T-helper 1 cell treated with Interleukin-12 subunit alpha and Interleukin-12 subunit beta and Interleukin-4 antibody, amounts not matched to agents 30 μg/mL and 1 μg/mL, for 36 hours (primary cell): ENCODE data around the gene TPH1.

Source experiments
- H3K27ac Mint-ChIP-seq: one replicate; pipeline ENCODE4 v1.8.0; 2021; ENCODE audit warnings: mild to moderate bottlenecking, mixed read lengths
- H3K27me3 Mint-ChIP-seq: one replicate; pipeline ENCODE4 v1.8.0; 2021; ENCODE audit warnings: low read depth, mixed read lengths
- H3K36me3 Mint-ChIP-seq: one replicate; pipeline ENCODE4 v1.8.0; 2021; ENCODE audit warnings: low read depth, mixed read lengths
- H3K4me1 Mint-ChIP-seq: one replicate; pipeline ENCODE4 v1.8.0; 2021; ENCODE audit warnings: low read depth, mixed read lengths
- H3K4me3 Mint-ChIP-seq: one replicate; pipeline ENCODE4 v1.8.0; 2021; ENCODE audit warnings: mild to moderate bottlenecking, moderate library complexity, mixed read lengths
- H3K9me3 Mint-ChIP-seq: one replicate; pipeline ENCODE4 v1.8.0; 2021; ENCODE audit warnings: mixed read lengths

The TPH1 gene

DNA sequence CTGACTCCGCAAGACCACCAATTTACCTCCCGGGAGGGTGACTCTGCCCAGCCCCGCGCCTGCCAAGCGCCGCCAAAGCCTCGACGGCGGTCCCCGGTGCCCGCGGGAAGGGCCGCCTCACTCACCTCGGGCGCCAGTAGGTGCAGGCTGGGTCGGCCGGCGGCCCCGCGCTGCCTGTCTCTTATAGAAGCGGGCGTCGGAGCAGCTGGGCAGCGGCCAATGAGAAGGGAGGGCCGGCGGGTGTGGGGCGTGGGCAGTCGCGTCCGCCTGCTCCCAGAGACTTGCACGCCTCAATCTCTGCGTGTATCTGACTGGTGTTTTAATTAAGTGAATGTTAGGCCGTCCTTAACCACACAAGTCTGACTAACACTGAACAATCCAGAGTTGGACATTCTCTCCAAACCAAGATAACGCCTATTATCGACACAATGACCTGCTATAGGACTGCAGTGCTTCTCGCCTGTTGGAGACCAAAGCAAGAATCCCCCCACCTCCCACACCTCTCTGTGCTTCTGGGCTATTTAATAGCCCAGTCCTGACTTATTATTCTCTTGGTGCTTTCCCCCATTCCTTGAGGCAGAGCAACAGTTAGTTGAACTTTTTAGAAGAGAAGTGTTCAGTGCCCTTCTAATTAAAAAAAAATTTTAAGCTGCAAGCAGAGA lies at the start of gene TPH1:
Gene TPH1 (minus strand): TSS at position 154 of the 662 bp plus-strand sequence. CDS start 5,507 bp downstream, outside the sequence.
- H3K27me3 Mint-ChIP-seq: peaks cover 69% of the 10 kb centered on the region
- no peak within 1 kb of the TSS for H3K27ac Mint-ChIP-seq
- no peaks in the 10 kb centered on the region for H3K4me1 Mint-ChIP-seq

DNA sequence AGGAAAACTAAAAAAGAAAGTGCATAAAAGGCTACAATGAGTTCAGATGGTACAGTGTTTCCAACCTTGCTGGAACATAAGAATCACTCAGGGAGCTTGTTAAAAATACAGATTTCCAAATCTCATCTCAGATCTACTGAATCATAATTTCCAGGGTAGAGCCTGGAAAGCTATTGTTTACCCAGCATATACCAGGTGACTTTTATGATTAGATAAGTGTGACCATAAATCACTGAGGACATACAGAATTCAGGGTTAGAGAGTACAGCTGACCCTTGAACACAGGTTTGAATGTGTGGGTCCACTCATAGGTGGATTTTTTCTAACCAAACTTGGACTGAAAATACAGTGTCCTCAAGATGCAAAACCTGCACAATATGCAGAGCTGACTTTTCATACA lies 47.9 kb upstream of the TPH1 start:
- Mint-ChIP-seq H3K36me3 (peaks cover 28% of the 10 kb centered on the region), H3K9me3 (no peaks in the 10 kb centered on the region), H3K27me3 (no peaks in the 10 kb centered on the region), H3K27ac (no peak overlapping the region), H3K4me1 (peaks cover 1% of the 10 kb centered on the region), H3K4me3 (no peak overlapping the region)

More for the DNA sequence above, at the start of gene TPH1:
- no peaks in the 10 kb centered on the region for H3K9me3 Mint-ChIP-seq
- H3K4me3 Mint-ChIP-seq: no peak within 1 kb of the TSS
- H3K36me3 Mint-ChIP-seq: peaks cover 2% of the 10 kb centered on the region

DNA sequence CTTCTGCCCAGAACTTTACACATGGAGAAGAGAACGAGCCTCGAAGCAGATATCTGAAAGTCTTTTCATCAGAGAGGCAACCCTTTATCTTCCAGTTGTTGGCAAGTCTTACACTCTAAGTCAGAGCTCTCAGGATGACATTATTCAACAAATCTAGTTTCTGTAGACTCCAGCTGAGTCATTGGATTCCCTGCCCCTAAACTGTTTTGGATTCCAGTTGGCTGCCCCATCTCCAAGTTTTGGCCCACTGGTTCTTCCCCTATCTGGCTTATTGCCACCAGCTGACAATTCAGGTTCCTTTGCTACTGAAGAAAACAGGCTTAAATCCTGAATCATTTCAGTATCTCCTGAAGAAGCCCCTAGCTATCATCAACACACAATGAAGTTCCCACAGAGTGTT lies 45.7 kb upstream of the TPH1 start:
- Mint-ChIP-seq H3K4me1 (peaks cover 1% of the 10 kb centered on the region), H3K27me3 (no peaks in the 10 kb centered on the region), H3K27ac (no peak overlapping the region), H3K9me3 (no peaks in the 10 kb centered on the region), H3K36me3 (peaks cover 30% of the 10 kb centered on the region), H3K4me3 (no peak overlapping the region)

DNA sequence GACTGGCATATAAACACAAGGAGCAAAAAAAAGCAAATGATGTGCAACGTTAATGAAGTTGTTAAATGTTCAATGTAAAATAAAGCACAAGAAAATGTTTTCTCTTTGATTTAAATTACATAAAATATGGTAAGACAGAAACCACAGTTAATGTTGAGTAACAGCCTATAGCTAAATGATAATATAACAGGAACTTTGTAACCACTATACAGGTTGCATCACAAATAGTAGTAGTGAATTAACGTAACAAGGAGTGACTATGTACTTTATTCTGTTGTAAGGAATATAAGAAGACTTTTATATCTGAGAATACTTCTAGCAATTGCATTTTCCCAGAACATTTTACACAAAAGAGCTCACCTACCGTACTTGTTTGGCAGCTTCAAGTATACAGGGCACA lies 42.9 kb upstream of the TPH1 start:
- Mint-ChIP-seq H3K27me3 (no peaks in the 10 kb centered on the region), H3K4me3 (no peak overlapping the region), H3K4me1 (peaks cover 1% of the 10 kb centered on the region), H3K36me3 (peaks cover 26% of the 10 kb centered on the region), H3K9me3 (no peaks in the 10 kb centered on the region), H3K27ac (no peak overlapping the region)

DNA sequence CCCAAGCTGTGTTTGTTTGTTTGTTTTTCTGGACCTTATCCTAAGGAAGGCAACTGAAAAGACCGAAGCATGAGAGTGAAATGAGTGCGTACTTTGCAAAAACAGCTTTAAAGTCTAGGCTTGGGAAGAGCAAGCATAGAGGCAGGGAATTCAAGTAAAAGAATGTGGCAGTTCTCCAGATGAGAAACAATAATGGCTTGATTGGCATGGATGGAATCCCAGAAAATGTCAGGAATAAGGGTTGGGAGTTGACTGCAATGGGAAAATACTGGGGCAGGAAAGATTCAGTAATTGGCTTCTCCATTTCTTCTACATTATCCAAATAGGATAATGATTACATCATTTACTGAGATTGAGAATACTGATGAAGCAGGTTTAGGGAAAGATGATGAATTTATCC lies 42.3 kb upstream of the TPH1 start:
- H3K9me3 Mint-ChIP-seq: no peaks in the 10 kb centered on the region
- H3K27me3 Mint-ChIP-seq: no peaks in the 10 kb centered on the region
- no peak overlapping the region for H3K27ac Mint-ChIP-seq
- no peak overlapping the region for H3K4me3 Mint-ChIP-seq
- H3K4me1 Mint-ChIP-seq: peaks cover 1% of the 10 kb centered on the region
- H3K36me3 Mint-ChIP-seq: peaks cover 26% of the 10 kb centered on the region

DNA sequence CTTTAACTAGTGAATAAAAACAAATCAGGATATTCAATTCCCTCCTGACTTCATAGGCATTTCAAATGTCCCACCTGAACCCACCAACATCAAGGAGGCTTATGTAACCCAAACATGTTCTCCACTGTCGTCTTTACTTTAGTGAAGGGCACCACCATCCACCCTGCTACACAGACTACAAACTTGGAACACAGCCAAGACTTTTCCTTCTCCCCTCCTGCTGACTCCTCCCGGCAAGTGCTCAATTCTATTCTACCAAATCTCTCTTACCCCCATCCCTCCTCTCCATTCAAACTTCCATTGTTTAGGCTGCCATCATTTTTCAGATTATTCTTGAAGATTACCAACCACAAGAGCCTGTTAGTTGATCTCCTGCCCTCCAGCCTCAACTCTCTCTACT lies 35.5 kb upstream of the TPH1 start:
- Mint-ChIP-seq H3K27me3 (no peaks in the 10 kb centered on the region), H3K9me3 (no peaks in the 10 kb centered on the region), H3K4me3 (no peak overlapping the region), H3K4me1 (no peaks in the 10 kb centered on the region), H3K36me3 (peaks cover 23% of the 10 kb centered on the region), H3K27ac (no peak overlapping the region)

DNA sequence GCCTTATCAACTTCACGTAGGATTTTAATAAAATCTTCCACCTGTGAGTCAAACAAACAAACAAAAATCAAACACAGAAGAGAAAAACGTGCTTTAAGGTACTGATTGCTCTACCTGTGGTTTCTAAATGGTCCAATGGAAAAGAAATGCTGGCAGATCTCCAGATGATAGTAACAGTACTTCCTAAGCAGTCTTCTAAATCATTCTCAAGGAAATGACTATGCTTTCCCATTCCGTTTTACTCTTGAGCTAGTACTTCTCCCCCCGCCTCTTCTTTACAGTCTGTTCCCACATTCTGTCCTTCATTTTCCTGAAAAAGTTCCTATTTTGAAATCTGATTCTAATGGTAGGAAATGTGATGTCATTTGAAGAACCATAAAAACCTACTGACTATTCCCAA lies 34.4 kb upstream of the TPH1 start:
- Mint-ChIP-seq H3K9me3 (no peaks in the 10 kb centered on the region), H3K27ac (no peak overlapping the region), H3K4me3 (no peak overlapping the region), H3K36me3 (peaks cover 23% of the 10 kb centered on the region), H3K27me3 (no peaks in the 10 kb centered on the region), H3K4me1 (no peaks in the 10 kb centered on the region)

DNA sequence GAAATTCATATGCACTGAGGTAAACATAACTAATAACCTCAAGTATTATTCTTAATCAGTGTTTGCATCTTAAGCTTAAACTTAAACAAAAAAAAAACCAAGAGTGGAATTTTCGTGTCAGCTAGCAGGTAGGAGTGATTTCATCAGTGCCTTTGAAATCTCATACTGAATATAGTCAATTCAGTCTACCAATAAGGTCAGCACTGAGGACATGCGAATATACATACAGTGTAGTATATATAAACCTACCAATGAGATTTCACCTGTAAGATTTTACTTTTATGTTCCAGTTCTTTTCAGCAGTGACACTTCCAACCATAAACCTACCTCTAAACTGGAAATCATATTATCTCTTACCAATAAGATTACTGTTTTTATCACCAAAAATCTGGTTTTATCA lies 32.8 kb upstream of the TPH1 start:
- Mint-ChIP-seq H3K36me3 (peaks cover 17% of the 10 kb centered on the region), H3K27ac (no peak overlapping the region), H3K4me1 (no peaks in the 10 kb centered on the region), H3K9me3 (no peaks in the 10 kb centered on the region), H3K27me3 (no peaks in the 10 kb centered on the region), H3K4me3 (no peak overlapping the region)

DNA sequence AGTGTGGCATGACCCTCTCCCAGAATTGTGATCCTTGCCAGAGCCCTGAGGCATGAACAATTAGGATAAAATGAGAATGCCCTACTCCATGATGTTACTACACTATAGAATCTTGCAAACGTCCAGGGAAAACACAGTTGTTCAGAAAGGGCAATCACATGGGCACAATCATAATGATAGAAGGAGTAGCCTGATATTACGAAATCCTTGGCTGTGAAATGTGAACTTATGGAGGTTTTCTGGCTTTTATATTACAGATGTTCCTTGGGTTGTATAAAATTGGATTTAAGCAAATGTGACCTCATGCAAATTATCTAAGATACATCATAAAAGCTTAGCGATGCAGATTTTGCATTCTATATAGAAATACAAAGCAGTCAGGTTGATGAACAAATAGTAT lies 29.4 kb upstream of the TPH1 start:
- H3K36me3 Mint-ChIP-seq: peaks cover 4% of the 10 kb centered on the region
- H3K9me3 Mint-ChIP-seq: no peaks in the 10 kb centered on the region
- H3K4me3 Mint-ChIP-seq: no peak overlapping the region
- no peak overlapping the region for H3K27ac Mint-ChIP-seq
- H3K4me1 Mint-ChIP-seq: no peaks in the 10 kb centered on the region
- H3K27me3 Mint-ChIP-seq: no peaks in the 10 kb centered on the region

DNA sequence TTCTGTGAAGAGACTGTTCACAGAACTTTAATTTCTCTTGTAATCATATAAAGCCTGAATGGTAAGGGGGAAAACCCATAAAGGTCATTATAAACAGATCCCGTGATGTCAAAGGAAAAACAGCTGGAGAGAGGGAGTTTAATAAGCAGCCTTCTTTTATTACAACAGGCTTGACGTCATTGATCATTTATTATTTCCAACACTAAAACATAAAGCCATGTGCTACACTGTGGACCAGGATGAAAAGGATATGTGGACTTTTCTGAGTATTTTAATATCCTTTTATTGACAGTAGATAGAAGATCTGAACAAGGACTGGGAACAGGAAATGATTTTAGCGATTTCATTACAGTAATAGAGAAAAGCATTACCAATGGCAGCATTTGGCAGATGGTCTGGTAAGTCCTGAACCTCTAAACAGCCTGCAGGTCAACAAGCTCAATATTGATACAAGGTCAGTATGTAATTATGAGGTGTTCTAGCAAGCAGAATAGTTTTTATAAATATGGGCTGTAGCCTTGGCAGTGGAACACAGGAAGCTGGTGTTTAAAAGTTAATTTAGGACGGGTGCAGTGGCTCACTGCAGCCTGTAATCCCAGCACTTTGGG lies 25.1 kb upstream of the TPH1 start:
- H3K27me3 Mint-ChIP-seq: no peaks in the 10 kb centered on the region
- no peak overlapping the region for H3K27ac Mint-ChIP-seq
- no peak overlapping the region for H3K4me3 Mint-ChIP-seq
- H3K9me3 Mint-ChIP-seq: no peaks in the 10 kb centered on the region
- H3K4me1 Mint-ChIP-seq: no peaks in the 10 kb centered on the region
- H3K36me3 Mint-ChIP-seq: no peaks in the 10 kb centered on the region

DNA sequence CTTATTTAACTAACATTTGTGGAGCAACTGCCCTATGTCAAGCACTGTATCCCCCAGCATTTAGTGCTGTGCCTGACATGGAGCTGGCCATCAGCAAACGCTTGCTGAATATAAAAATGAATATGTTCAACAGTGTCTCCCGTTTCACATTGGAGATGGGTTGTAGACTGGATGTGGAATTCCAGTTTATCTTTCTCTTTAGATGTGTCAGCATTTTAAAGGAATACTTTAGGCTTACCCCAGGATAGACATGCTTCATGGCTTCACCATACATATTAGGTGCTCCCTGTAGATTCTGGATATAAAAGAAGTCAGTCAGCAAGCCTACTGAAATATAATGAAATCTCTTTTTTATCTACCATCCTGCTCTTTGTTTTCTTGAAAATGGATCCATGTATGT lies 21.3 kb upstream of the TPH1 start:
- Mint-ChIP-seq H3K27me3 (no peaks in the 10 kb centered on the region), H3K27ac (no peak overlapping the region), H3K9me3 (no peaks in the 10 kb centered on the region), H3K4me1 (no peaks in the 10 kb centered on the region), H3K4me3 (no peak overlapping the region), H3K36me3 (no peaks in the 10 kb centered on the region)

DNA sequence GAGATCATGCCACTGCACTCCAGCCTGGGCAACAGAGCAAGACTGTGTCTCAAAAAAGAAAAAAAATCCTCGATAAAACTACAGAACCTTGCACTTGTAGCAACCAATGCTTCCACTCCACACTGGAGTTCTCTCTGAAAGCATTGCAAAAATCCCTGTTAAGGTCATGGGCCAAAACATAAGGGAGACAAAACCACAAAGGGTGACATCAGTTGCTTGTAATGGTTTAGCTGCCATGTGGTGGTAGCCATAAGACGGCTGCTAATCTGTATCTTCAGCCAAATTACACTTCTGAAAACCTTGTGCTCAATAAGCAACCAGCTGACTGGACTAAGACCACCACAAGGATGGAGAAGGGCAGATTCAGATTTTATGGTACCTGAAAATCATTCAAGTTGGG lies 20.6 kb upstream of the TPH1 start:
- Mint-ChIP-seq H3K36me3 (no peaks in the 10 kb centered on the region), H3K4me3 (no peak overlapping the region), H3K9me3 (no peaks in the 10 kb centered on the region), H3K27ac (no peak overlapping the region), H3K27me3 (no peaks in the 10 kb centered on the region), H3K4me1 (no peaks in the 10 kb centered on the region)

DNA sequence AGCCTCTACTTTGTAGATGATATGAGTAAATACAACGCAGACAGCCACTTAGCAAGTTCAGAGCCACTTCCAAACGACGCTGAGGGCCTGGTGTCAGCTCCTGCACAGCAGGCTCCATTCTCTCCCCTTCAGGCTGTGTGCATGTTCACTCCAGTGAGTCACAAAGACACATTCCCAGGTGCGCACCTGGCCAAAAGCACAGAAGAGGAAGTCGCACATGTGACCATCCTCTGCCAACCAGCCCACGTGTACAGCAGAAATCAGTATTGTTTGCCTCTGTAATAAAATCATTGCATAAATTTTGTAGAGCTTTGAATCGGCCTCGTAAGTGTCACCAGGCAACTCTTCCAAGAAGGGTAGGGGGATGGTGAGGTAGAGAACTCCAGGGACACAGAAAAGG lies 19.5 kb upstream of the TPH1 start:
- Mint-ChIP-seq H3K27ac (no peak overlapping the region), H3K36me3 (no peaks in the 10 kb centered on the region), H3K4me1 (no peaks in the 10 kb centered on the region), H3K4me3 (no peak overlapping the region), H3K9me3 (no peaks in the 10 kb centered on the region), H3K27me3 (no peaks in the 10 kb centered on the region)

DNA sequence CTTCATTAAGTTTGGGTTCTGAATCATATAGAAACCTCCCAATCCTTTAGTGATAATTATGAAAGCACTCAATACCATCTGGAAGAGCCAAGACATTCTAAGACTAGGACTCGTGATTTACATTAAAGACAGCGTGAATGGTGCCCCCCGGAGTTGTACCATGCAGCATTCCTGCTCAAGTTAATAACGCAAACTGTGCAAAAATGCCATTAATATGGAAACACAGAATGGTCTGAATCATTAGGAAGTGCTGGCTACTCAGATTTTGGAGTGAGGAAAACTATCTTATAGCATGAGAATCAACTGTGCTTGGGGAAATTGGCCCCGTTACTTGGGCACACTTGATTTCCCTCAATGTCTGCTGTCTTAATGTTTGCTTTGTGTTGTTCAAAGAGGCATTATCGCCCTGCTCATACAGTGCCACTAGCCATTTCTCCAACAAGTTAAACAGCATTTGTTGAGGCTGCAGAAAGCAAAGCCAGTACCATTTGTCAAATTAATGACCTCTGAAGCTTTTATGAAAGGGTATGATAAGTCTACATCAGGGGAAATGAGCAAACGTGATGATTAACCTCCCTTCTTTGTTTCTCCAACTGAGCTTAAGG lies 18.5 kb upstream of the TPH1 start:
- Mint-ChIP-seq H3K27ac (no peak overlapping the region), H3K9me3 (no peaks in the 10 kb centered on the region), H3K36me3 (no peaks in the 10 kb centered on the region), H3K4me3 (no peak overlapping the region), H3K27me3 (no peaks in the 10 kb centered on the region), H3K4me1 (no peaks in the 10 kb centered on the region)

DNA sequence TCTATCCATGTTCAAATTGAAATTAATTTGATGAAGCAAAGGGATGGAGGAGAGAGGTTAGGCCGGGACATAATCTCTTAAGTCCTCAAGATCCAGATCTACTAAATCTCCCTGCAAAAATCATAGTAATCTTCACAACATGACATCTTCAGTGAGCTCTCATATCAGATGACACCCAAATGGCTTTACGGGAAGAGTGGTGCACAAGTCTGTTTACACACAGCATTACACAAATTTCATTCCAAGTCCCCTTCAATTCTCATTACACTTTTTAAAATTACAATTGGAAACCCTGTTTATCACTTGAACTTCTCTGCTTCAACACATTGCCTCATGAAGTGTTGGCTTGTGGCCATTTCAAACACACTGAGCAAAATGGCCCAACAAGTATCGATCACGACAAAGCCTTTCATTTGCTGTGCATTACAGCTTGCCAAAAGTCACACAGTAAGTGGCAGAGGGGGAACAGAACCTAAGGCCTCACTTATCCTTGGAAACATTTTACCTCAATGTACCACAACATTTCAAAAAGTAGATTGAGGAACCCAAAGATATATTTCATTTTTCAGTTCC lies 17.9 kb upstream of the TPH1 start:
- Mint-ChIP-seq H3K4me1 (no peaks in the 10 kb centered on the region), H3K9me3 (no peaks in the 10 kb centered on the region), H3K27ac (no peak overlapping the region), H3K4me3 (no peak overlapping the region), H3K36me3 (no peaks in the 10 kb centered on the region), H3K27me3 (no peaks in the 10 kb centered on the region)
